ENCODE results near the gene NASP. TPM values are rescaled to one million over a fixed set of nuclear protein-coding genes. Genes with fewer than 3 reads are reported as not detected.

NASP gene
- total and polyA plus RNA-seq, 7 donors, result 64.8 to 159 (median 78.4) TPM

- Histone ChIP-seq H3K9me3 (no peaks in the 10 kb centered on the region), H3K27me3 (no peaks in the 10 kb centered on the region), H3K36me3 (peaks cover 5 to 66% (median 13%) of the 10 kb centered on the region in 4 donors), H3K4me3 (no peak overlapping the region), H3K27ac (no peak overlapping the region), H3K4me1 (no peaks in the 10 kb centered on the region)
- WGBS, 2 donors, result 93 to 95% methylated on average over 10 of the region's 10 CpGs
- intact Hi-C loops (cut with DNase I), result no loop called here
- DNase-seq, result no peak
- TF ChIP-seq POLR2AphosphoS5 (IDR thresholded peaks at IDR 0.05) (no peak), POLR2A (IDR thresholded peaks at IDR 0.05) (no peak), CTCF (IDR thresholded peaks at IDR 0.05) (no peak), EP300 (IDR thresholded peaks at IDR 0.05) (no peak)
Measured at GRCh38 chr1:45610589-45611226, 26.9 kb downstream of the NASP start.

- TF ChIP-seq POLR2A (IDR thresholded peaks at IDR 0.05), result no peak
- no peak for TF ChIP-seq EP300 (IDR thresholded peaks at IDR 0.05)
- TF ChIP-seq POLR2AphosphoS5 (IDR thresholded peaks at IDR 0.05), result no peak
- no peak for TF ChIP-seq CTCF (IDR thresholded peaks at IDR 0.05)
- Histone ChIP-seq H3K4me3 (no peak overlapping the region), H3K4me1 (no peaks in the 10 kb centered on the region), H3K9me3 (no peaks in the 10 kb centered on the region), H3K27ac (no peak overlapping the region), H3K36me3 (peaks cover 17 to 85% (median 35%) of the 10 kb centered on the region in 4 donors), H3K27me3 (no peaks in the 10 kb centered on the region)
- 85% methylated on average over 8 of the region's 8 CpGs for WGBS, 2 donors
- DNase-seq, result no peak
- intact Hi-C loops (cut with DNase I), result no loop called here
Measured at GRCh38 chr1:45612941-45613579, 29.2 kb downstream of the NASP start.

GRCh38 chr1:45615885-45616284 is 32.0 kb downstream of the NASP start:
- no peaks in the 10 kb centered on the region for H3K4me1 ChIP-seq
- no peaks in the 10 kb centered on the region for H3K27me3 ChIP-seq
- intact Hi-C loops (cut with DNase I), result no loop called here
- 84 to 93% methylated on average over 1 of the region's 1 CpG for WGBS, 2 donors
- DNase-seq, result no peak
- no peaks in the 10 kb centered on the region for H3K9me3 ChIP-seq
- no peak overlapping the region for H3K4me3 ChIP-seq
- TF ChIP-seq POLR2AphosphoS5 (IDR thresholded peaks at IDR 0.05), result no peak
- peaks cover 17 to 69% (median 41%) of the 10 kb centered on the region in 4 donors for H3K36me3 ChIP-seq
- no peak overlapping the region for H3K27ac ChIP-seq

GRCh38 chr1:45617618-45618017 is 33.8 kb downstream of the NASP start:
- H3K4me3 ChIP-seq, result no peak overlapping the region
- peaks cover 0 to 12% (median 9%) of the 10 kb centered on the region in 4 donors for H3K4me1 ChIP-seq
- WGBS, 2 donors, result 74 to 83% methylated on average over 4 of the region's 4 CpGs
- no peak for DNase-seq
- H3K27me3 ChIP-seq, result no peaks in the 10 kb centered on the region
- H3K9me3 ChIP-seq, result no peaks in the 10 kb centered on the region
- TF ChIP-seq POLR2AphosphoS5 (IDR thresholded peaks at IDR 0.05) (no peak), CTCF (IDR thresholded peaks at IDR 0.05) (no peak), POLR2A (IDR thresholded peaks at IDR 0.05) (no peak), EP300 (IDR thresholded peaks at IDR 0.05) (no peak)
- H3K36me3 ChIP-seq, result peaks cover 17 to 59% (median 41%) of the 10 kb centered on the region in 4 donors
- no peak overlapping the region for H3K27ac ChIP-seq
- intact Hi-C loops (cut with DNase I), result no loop called here

- Histone ChIP-seq H3K4me3 (no peak overlapping the region), H3K27ac (peak overlapping the region; percentile 17 to 33 (median 28)), H3K4me1 (peaks cover 0 to 20% (median 13%) of the 10 kb centered on the region in 4 donors), H3K27me3 (no peaks in the 10 kb centered on the region), H3K36me3 (peaks cover 17 to 43% (median 39%) of the 10 kb centered on the region in 4 donors), H3K9me3 (no peaks in the 10 kb centered on the region)
- intact Hi-C loops (cut with DNase I), result no loop called here
- 65 to 66% methylated on average over 8 of the region's 8 CpGs for WGBS, 2 donors
- DNase-seq, result no peak
- TF ChIP-seq EP300 (IDR thresholded peaks at IDR 0.05) (peak in 1 of 4 donors; percentile 63), POLR2A (IDR thresholded peaks at IDR 0.05) (no peak), POLR2AphosphoS5 (IDR thresholded peaks at IDR 0.05) (peak in 2 of 4 donors; percentile 4 to 23)
Measured at GRCh38 chr1:45619149-45619921, 35.5 kb downstream of the NASP start.

Measured in sigmoid colon (tissue), 7 donors.